ENCODE data around the gene TDRD9.

GRCh38 chr14:103927566-103927965 is 690 bp upstream of the TDRD9 start:
- TF ChIP-seq CREB1 (IDR thresholded peaks at IDR 0.05; ENCODE audit: low read depth) = no peak
- no peak for TF ChIP-seq EP300 (IDR thresholded peaks at IDR 0.05; ENCODE audit: borderline replicate concordance)
- no peak for TF ChIP-seq YY1 (IDR thresholded peaks at IDR 0.05; ENCODE audit: low read depth)
- TF ChIP-seq RAD21 (IDR thresholded peaks at IDR 0.05; ENCODE audit: low read depth) = no peak
- no peak for TF ChIP-seq REST (IDR thresholded peaks at IDR 0.05; ENCODE audit: low read depth)
- TF ChIP-seq CEBPB (IDR thresholded peaks at IDR 0.05) = no peak
- TF ChIP-seq TAF1 (IDR thresholded peaks at IDR 0.05; ENCODE audit: low read depth) = no peak
- TF ChIP-seq USF1 (IDR thresholded peaks at IDR 0.05) = no peak
- TF ChIP-seq TCF12 (IDR thresholded peaks at IDR 0.05; ENCODE audit: low read depth) = no peak
- no peak for TF ChIP-seq MAX (IDR thresholded peaks at IDR 0.05)
- TF ChIP-seq EGR1 (IDR thresholded peaks at IDR 0.05) = no peak
- no peak for TF ChIP-seq NFIC (IDR thresholded peaks at IDR 0.05)
- TF ChIP-seq FOXM1 (IDR thresholded peaks at IDR 0.05; ENCODE audit: borderline replicate concordance, low read depth) = no peak
